ENCODE data around the gene CDC25C.

- TF ChIP-seq, protein P1, sequence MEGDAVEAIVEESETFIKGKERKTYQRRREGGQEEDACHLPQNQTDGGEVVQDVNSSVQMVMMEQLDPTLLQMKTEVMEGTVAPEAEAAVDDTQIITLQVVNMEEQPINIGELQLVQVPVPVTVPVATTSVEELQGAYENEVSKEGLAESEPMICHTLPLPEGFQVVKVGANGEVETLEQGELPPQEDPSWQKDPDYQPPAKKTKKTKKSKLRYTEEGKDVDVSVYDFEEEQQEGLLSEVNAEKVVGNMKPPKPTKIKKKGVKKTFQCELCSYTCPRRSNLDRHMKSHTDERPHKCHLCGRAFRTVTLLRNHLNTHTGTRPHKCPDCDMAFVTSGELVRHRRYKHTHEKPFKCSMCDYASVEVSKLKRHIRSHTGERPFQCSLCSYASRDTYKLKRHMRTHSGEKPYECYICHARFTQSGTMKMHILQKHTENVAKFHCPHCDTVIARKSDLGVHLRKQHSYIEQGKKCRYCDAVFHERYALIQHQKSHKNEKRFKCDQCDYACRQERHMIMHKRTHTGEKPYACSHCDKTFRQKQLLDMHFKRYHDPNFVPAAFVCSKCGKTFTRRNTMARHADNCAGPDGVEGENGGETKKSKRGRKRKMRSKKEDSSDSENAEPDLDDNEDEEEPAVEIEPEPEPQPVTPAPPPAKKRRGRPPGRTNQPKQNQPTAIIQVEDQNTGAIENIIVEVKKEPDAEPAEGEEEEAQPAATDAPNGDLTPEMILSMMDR (IDR thresholded peaks at IDR 0.05) = no peak
- TF ChIP-seq EP300 (IDR thresholded peaks at IDR 0.05; ENCODE audit: low read depth) (no peak), POLR2A (IDR thresholded peaks at IDR 0.05) (no peak)
Measured at GRCh38 chr5:138246334-138246733, 85.3 kb downstream of the CDC25C start.

Data from transverse colon (tissue), 3 donors.